NCI-H446 (cell line): Measurements from ENCODE around the gene BRINP3.
A peak's percentile ranks its signal among the peaks of the same experiment; 100 is the strongest.

Source experiments
- DNase-seq, 2 experiments: peaks; one replicate each; lab custom pipeline; 2025; lab: John Stamatoyannopoulos, UW

The BRINP3 gene

DNA sequence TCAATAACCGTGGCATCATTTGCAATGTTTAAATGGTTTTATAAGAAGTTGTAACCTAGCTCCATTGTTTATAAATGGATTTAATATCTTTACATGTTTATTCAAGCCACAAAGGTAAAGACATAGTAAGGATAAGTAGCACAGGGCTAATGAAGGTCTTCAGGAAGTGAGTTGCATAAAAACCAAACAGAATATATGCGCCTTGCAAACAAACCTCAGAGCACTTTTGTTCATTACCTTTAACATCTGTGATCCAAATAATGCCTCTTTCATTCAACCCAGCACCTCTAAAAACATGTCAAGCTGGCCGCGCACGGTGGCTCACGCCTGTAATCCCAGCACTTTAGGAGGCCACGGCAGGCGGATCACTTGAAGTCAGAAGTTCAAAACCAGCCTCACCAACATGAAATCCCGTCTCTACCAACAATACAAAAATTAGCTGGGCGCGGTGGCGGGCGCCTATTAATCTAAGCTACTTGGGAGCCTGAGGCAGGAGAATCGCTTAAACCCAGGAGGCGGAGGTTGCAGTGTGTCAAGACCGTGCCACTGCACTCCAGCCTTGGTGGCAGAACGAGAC lies 25.3 kb downstream of the BRINP3 start:
- DNase-seq = no peak

DNA sequence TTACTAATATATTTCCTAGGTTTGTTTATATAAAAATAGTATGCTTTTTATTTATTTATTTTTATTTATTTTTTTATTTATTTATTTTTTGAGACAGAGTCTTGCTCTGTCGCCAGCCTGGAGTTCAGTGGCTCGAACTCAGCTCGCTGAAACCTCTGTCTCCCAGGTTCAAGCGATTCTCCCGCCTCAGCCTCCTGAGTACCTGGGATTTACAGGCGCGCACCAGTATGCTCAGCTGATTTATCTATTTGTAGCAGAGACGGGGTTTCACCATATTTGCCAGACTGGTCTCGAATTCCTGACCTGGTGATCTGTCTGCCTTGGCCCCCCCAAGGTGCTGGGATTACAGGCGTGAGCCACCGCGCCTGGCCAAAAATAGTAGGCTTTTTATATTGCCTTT lies 33.2 kb downstream of the BRINP3 start:
- DNase-seq = no peak

DNA sequence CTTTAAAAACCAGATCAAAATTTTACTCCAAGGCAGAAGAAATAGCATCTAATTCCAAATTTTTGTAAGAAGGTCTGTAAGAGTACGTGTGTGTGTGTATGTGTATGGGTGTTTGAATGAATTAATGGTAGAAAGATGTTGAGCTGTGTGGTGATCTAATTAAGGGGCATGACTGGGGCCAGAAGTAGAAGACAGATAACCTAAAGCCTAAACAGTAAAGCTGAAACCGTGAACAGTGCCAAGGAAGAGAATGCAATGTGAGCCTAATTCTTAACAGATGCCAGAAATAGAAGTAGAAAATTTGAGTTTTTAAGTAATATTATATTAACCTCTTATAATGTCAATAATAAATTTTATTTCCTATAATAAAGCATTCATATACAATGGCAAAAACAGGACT lies 38.2 kb downstream of the BRINP3 start:
- DNase-seq = no peak

DNA sequence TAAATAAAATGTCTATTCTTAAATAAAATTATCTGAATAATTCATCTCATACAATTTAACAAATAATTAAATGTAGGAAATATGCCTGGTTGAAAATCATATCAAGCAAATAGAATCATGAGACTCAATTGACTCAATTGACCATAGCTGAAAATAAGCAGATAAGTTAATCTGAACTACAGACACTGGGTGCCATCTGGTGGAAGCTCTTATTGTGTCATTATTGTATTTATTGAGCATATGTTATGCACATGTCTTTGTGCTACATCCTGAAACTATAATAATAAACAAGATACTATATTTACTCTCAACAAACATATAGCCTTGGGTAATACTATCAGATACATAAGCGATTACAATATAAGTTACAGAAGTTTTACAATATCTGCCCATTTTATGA lies 41.0 kb downstream of the BRINP3 start:
- peak; percentile 16 to 70 for DNase-seq

DNA sequence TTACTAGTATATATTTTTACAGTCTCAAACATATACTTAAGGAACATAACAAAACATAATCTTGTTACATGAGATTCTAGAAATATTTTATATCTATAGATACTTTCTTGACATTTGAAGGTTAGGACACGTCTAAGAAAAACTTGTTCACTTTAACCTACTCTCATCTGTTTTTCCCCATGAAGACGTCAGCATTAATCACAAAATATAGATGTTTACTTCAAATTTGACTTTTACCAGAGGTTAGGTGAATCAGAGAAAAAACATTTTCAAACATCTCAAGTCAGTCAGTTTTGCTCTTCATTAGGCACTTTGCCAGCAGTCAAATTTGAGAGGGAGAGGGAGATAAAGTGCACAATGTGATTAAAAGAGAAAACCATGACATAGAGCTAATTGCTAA lies 47.7 kb downstream of the BRINP3 start:
- DNase-seq = no peak

DNA sequence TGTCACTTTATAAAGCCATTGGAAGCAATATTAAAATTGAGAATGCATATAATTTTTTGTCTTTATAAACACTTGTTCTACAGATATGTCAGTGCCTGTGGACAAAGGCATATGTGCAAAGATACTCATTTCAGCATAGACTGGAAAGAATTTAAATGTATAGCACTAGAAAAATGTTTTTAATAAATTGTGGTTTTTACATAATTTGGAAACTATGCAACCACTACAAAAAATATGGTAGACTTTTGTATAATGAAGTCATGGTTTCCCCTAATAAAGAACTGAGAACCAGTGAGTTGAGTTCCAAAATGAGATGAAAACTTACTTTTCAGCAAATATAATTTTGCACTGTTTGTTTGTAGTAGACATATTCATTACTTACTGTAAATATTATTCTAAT lies 48.5 kb downstream of the BRINP3 start:
- DNase-seq = no peak

DNA sequence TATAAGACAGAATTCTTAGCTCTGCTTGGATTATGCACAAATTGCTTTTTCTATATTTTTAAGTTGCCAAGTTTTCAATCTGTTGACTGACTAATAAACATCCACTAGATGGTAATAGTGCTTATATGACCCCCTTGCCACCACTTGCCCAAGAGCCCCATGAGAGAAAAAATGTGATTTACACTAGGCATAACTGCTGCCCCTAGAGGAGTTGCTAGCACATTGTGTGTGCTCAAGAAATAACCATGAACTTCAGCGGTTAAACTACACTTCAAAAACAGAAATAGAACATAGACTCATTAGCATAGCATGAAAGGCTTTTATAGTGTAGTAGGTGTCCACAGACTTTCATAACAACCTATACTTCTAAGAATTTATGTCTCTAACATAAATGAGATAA lies 61.4 kb downstream of the BRINP3 start:
- no peak for DNase-seq

DNA sequence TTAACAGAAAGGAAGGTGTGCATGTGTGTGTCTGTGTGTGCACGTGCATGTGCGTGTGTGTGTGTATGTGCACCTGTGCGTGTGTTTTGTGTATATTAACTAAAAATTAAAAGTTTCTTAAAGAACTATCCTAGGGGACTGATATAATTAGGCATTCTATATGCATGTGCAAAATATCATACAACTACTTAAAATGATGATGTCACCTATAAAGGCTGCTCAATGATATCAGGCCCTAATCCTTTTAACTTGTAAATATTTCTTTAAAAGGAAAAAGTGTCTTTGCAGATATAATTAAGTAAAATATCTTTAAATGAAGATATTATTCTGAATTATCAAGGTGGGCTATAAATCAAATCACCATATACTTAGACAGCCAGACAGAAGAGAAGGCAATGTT lies 64.5 kb downstream of the BRINP3 start:
- no peak for DNase-seq

DNA sequence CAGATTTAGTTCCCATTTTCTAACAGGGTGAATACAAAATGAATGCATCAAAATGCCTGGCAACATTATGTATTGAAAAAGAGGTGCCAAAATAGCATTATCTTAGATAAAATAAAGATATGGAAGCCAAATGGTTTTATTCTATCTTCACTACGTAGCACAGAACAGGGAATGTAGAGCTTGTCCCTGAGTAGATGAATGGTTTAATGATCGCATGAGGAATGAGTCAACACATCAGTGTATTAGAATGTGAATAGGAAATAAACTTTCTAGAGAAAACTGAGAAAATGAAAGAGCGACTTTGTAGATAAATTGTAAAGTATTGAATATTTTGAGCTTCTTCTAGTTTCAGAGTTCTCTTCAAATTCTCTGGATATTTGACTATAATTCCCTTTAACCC lies 74.3 kb downstream of the BRINP3 start:
- no peak for DNase-seq

DNA sequence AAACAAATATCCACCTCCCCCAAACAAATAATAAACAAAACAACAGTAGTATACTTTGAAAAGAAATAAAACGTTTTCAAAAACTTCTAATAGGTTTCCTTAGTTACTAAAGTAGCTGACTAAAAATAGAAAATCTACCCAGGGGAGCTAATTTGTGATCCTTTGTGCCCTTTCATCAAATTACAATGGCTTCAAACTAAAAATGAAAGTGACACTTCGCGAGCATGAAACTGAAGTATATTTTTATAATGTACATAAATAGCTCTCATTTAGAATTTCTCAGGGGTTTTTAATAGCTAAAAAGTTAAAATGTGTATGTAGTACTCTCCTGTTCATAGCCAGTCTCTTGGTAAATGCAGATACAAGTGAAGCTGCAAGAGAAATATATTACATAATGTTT lies 78.4 kb downstream of the BRINP3 start:
- DNase-seq = no peak

DNA sequence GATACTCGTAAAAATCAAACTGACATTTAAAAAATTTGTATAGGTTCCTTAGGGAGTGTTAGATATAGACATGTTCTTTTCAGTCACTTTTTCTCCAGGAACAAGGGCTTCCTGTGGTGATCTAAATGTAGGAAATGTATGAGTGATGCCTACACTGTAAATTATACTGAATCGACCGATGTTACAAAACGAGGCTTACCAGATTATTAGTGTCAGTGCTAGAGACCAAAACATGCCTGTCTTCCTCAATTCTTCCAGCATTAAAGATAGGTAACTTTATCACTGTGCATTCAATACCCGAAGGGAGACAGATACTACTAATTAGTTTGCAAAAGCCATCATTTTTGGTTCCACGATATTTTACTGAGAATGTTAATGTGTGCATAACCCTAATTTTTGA lies 86.1 kb downstream of the BRINP3 start:
- no peak for DNase-seq

DNA sequence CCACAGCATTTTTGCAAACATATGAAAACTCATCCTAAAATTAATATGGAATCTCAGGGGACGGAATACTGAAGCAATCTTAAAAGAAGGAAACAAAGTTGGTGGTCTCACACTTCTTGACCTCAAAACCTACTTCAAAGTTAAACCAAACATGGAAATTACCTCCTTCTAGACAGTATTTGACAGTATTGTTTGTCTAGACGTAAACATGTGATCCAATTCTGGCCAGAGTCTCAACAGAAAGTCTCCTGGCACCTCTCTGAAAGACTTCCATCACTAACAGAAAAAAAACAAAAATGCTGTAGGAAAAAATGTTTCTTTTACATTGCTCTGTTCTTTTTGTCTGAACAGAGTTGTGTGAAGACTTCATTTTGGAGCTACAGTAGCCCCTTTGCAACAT lies 99.7 kb downstream of the BRINP3 start:
- no peak for DNase-seq

DNA sequence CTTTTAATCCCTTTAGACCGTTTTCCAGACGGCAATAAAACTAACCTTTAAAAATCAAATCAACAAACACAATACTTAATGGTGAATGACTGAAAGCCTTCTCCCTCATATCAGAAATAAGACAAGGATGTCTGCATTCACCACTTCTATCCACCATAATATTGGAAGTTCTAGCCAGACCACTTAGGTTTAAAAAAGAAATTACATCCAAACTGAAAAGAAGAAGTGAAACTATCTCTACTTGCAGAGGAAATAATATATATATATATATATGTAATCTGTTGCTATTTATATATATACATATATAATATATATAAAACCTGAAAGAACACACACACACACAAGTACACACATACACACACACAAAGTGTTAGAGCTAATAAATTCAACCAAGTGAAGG lies 100.4 kb downstream of the BRINP3 start:
- no peak for DNase-seq

DNA sequence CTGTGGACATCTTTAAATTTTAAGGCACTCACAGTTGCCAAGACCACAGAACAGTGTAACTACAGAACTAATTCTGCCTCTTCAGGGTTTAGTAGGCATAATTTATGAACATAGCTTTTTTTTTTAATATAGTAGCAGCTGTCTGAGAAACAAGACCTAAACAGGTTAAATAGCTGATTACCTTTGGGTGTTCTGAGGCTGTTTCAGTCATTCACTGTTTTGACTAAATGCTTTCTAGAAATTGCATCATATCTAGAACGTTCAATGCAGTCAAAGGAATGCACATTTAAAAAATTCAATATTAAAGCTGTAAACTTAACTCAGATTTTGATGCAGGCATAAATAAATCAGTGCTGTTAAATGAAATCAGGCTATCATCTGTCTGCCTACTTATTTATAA lies 101.6 kb downstream of the BRINP3 start:
- no peak for DNase-seq

DNA sequence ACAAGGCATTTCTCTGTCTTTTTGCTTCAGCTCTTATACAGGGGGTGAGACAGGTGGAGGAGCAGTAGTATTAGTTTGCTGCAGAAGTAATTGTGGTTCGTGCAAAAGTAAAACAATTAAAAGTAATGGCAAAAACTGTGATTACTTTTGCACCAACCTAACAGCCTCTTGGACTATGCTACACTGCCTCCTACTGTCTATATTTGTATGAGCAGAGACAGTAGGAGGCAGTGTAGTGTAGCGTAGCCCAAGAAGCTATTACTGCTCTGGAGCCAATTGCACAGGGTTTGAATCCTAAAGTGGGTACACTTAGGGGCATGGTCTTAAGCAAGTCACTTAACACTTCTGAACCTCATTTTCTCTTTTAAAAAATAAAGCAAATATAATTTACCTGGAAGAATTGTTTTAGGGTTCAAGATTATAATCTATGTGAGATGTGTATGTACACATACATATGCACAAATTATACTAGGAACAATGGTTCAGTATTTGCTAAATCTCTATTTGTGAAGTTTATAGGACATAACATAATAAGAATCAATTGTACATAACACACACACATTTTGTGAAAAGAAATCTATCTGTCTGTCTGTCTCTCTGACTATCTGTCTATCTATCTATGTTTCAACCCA lies 103.8 kb downstream of the BRINP3 start:
- DNase-seq = peak in 1 of 2 experiments; percentile 8

DNA sequence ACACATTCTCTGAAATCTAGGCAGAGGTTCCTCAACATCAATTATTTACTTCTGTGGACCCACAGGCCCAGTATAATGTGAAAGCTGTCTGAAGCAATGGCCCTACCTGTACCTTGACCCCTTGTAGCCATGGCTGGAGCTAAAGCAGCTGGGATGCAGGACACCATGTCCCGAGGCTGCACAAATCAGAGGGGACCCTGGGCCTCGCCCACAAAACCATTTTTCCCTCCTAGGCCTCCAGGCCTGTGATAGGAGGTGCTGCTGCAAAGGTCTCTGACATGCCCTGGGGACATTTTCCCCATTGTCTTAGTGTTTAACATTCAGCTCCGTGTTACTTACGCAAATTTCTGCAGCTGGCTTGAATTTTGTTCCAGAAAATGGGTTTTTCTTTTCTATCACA lies 110.5 kb downstream of the BRINP3 start:
- no peak for DNase-seq

DNA sequence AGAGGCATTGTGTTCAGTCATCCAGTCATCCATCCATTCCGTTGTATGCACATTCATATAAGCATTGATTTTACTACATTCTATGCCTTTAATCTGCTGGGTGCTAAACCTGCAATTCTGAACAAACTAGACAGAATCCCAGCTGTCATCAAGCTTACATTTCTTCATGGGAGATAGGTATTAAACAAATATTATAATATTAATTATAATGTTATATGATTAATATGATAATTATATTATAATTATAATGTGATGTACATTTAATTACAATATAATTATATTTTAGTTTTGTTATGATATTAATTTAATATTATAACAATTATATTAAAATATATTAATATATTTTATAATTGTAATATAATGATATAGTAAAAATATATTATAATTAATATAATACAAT lies 112.4 kb downstream of the BRINP3 start:
- no peak for DNase-seq

DNA sequence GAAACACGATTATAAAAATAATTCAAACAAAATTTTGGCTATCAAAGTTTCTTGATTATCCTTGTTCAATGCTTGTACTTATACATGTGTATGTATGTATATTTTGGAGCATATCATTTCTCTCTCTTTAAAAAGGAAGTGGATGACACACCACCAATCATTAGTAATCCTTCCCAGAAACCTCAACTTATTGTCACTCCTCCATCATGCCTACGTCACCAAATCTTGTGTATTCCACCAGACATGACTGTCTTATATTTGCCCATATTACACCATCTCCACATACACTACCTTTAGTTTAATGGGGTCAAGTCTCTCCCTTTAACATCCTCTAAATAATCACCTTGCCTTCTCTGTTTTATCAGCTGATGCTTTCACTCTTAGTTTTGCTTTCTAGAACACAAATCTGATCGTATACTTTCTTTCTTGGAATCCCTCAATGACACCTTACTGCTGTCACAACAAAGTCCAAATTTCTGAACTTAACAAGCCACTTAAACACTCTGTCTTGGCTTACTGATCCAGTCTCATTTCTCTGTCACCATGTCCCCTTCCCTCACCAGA lies 124.0 kb downstream of the BRINP3 start:
- DNase-seq = no peak

DNA sequence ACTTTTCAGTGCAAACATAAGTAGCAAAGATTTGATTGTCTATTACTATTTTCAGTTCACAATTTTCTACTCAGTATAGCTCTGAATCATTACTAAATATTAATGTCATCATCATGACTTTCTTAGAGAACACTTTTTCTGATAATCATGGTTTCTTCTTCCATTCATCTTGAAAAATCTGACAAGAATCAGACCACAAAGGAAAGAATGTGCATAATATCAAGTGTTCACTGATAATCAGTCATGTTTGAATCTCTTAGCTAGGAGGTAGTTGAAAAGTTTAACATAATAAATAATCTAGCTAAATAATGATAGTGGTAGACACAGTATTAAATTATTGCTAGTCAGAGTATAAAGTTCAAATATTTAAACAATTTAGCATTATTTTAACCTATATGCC lies 133.2 kb downstream of the BRINP3 start:
- DNase-seq = no peak

DNA sequence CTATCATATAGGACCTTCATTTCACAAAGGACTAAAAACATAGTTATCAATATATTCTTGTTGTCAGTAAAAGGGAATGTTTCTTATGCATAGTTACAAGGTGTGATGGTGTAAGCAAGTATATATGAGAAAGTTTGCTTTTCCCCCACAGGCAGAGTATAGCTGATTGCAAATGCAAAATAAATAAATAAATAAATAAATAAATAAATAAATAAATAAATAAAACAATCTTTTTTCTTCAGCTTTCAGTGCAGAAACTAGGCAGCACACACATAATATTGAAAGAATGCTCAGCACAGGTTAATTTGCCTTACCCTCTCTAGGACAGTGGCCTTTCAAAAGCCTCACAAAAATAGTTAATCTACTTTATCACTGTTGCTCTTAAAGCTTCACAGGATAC lies 138.8 kb downstream of the BRINP3 start:
- DNase-seq = no peak

DNA sequence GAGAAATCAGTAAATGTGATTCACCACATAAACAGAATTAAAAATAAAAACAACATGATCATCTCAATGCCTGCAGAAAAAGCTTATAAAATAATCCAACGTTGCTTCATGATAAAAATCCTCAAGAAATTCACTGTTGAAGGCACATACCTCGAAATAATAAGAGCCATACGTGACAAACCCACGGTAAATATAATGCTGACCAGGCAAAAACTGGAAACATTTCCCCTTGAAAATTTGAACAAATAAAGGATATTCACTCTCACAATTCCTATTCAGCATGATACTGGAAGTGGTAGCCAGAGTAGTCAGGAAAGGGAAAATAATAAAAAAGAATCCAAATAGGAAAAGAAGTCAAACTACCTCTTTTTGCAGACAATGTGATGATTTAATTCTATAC lies 148.8 kb downstream of the BRINP3 start:
- no peak for DNase-seq

DNA sequence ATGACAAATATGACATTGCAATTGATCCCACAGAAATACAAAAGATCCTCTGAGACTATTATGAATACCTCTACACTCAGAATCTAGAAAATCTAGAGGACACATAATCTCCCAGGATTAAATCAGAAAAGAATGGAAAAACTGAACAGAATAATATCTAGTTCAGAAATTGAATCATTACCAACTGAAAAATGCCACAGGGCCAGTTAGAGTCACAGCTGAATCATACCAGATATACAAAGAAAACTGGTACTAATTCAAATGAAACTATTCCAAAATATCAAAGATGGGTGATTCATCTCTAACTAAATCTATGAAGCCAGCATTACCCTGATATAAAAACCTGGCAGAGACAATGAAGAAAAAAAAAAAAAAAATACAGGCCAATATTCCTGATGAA lies 149.3 kb downstream of the BRINP3 start:
- DNase-seq = no peak

DNA sequence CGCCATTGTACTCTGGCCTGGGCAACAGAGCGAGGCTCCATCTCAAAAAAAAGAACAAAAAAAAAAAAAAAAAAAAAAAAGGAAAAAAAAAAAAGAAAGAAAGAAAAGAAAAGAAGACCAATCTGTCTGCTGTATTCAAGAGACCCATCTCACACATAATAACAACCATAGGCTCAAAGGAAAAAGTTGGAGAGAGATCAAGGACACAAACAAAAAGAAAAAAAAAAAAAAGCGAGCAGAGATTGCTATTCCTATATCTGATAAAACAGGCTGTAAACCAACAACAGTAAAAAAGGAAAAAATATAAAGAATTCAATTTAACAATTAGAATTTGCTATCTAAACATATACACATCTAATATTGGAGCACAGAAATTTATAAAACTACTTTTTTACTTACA lies 150.4 kb downstream of the BRINP3 start:
- no peak for DNase-seq

DNA sequence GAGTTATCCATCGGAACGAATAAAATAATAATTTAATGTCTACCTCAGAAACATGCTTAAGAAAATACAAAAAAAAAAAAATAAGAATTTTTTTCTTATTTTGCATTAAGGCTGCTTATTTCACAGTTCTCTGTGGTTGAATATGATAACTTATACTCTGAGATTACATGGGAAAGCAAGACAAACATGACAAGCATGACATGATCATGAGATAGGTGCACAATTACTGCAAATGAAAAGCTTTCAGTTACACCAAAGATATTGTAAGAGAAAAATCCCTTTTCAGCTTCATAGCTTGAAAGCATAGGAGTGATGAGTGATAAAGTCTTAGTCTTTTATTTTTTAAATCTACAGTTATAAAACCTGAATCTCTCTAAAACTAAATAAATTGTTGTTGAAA lies 154.1 kb downstream of the BRINP3 start:
- DNase-seq = no peak
